Measurements from ENCODE around the gene STXBP4. TPM values are rescaled to one million over a fixed set of nuclear protein-coding genes. Genes with fewer than 3 reads are reported as not detected.
"Not testable (repeated sequence)": the region's sequence is repeated elsewhere in the genome, so short reads cannot be mapped to it uniquely, and the experiment has no call there.

STXBP4 gene
- total and polyA plus RNA-seq, 3 donors from 2014 or later: 4.7 to 25.8 (median 19.3) TPM

DNA sequence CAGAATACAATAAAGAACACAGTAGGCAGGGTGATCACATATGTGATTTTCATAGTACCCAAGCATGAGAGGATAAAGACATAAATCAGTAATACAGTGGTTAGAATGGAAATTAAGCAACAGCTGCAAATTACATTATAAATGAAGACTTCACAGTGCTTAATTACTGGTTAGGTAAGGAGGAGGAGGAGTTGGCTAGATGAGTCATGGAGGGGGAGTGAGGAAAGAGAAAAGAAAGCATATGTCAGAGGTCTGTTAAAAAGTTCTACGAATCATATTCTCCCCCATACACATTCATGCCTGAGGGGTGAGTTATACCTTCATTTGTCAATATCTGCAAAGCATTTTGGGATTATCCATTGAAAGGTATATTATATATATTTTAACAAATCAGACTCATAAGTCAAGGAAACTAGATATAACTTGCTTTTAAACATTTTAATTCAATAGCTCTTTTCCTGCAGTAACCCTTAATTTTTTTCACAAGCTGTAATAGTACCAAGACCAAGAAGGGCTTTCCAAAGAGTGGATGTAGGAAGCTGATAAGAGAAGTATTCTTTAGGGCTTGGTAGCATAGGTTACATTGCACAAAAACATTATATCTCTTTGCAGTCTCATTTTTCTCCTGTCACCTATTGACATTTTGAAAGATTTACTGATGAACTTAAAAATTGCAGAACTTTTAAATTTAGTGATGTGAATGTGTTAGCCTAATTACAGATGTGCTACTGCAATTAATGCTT is 99.3 kb downstream of the STXBP4 start:
- Histone ChIP-seq H3K9me3 (no peaks in the 10 kb centered on the region), H3K27ac (no peak overlapping the region), H3K36me3 (ENCODE audit: low read depth, missing control alignments) (no peaks in the 10 kb centered on the region), H3K27me3 (no peaks in the 10 kb centered on the region), H3K4me3 (no peak overlapping the region), H3K4me1 (no peaks in the 10 kb centered on the region)
- 71 to 84% methylated on average over 1 of the region's 1 CpG for WGBS, 2 donors
- intact Hi-C loops (cut with DNase I; ENCODE audit: low total_unique reads): no loop called here
- TF ChIP-seq, protein P1, sequence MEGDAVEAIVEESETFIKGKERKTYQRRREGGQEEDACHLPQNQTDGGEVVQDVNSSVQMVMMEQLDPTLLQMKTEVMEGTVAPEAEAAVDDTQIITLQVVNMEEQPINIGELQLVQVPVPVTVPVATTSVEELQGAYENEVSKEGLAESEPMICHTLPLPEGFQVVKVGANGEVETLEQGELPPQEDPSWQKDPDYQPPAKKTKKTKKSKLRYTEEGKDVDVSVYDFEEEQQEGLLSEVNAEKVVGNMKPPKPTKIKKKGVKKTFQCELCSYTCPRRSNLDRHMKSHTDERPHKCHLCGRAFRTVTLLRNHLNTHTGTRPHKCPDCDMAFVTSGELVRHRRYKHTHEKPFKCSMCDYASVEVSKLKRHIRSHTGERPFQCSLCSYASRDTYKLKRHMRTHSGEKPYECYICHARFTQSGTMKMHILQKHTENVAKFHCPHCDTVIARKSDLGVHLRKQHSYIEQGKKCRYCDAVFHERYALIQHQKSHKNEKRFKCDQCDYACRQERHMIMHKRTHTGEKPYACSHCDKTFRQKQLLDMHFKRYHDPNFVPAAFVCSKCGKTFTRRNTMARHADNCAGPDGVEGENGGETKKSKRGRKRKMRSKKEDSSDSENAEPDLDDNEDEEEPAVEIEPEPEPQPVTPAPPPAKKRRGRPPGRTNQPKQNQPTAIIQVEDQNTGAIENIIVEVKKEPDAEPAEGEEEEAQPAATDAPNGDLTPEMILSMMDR (IDR thresholded peaks at IDR 0.05): no peak
- TF ChIP-seq POLR2A (IDR thresholded peaks at IDR 0.05): no peak
- no peak for DNase-seq

DNA sequence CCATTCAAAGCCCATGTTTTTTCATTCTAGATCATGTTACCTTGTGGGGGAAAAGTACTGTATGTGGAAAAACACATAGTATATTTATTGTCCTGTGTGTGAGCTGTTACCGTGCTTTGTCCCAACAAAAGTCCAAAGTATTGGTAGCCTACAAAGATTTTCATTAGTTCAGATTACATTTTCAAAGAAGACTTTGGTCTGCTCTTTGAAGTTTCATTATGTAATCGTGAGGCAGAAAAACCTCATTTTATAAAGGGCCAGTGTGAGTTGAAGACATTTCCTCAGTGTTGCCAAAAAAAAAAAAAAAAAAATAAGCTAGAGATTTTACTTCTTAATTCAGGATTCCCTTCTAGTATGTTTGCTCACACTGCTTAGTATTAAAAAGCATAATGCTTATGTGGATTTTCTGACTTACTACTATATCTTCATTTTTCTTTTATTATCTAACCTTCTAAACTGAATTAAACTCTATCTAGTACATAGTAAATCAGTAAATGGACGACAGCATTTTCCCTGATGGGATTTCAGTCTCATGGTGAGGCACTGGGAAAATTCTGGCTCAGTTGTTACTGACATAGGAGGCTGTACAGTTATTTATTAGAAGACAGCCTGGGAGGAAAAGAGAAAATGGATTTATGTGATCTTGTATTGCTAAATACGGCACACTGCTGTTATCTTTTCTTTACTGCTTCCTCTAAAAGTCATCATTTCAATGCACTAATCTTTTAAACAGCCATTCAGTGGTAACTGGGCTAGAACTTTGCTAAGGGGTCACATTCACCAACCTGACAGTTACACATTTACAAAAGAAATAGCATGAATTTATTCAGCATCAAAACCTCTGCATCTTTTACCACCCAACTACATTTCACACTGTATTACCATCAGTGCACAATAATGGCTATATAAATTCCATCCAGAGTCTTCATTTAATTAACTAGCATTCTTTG is 100.6 kb downstream of the STXBP4 start:
- intact Hi-C loops (cut with DNase I; ENCODE audit: low total_unique reads): no loop called here
- Histone ChIP-seq H3K27me3 (no peaks in the 10 kb centered on the region), H3K9me3 (no peaks in the 10 kb centered on the region), H3K36me3 (ENCODE audit: low read depth, missing control alignments) (no peaks in the 10 kb centered on the region), H3K4me1 (no peaks in the 10 kb centered on the region), H3K4me3 (no peak overlapping the region), H3K27ac (no peak overlapping the region)
- DNase-seq: no peak
- 66 to 68% methylated on average over 4 of the region's 4 CpGs for WGBS, 2 donors
- TF ChIP-seq POLR2A (IDR thresholded peaks at IDR 0.05): no peak

DNA sequence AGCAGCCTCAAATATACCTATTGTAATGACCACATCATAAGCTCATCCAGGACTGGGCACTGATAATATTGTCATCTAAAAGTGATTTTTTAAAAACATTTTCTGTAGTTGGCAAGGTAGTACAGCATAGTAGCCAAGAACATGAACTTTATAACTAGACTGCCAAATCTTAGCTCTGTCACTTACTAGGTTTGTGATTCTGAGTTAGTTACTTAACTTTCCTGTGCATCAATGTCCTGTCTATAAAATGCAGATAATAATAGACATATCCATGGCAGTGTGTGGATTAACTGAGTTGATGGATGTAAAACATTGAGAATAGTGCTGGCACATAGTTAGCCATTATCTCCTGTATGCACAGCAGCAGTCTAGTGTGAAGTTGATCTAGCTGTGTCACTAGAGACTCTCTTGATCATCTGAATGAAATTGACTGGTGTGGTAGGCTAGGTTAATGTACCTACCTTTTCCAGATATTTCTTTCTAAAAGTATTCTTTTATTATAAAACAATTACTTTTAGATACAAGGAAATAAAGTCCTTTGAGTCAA is 101.5 kb downstream of the STXBP4 start:
- no peaks in the 10 kb centered on the region for H3K27me3 ChIP-seq
- no peak for DNase-seq
- no peaks in the 10 kb centered on the region for H3K4me1 ChIP-seq
- no peak overlapping the region for H3K4me3 ChIP-seq
- no peaks in the 10 kb centered on the region for H3K36me3 ChIP-seq (ENCODE audit: low read depth, missing control alignments)
- no peak overlapping the region for H3K27ac ChIP-seq
- intact Hi-C loops (cut with DNase I; ENCODE audit: low total_unique reads): no loop called here
- no peak for TF ChIP-seq POLR2A (IDR thresholded peaks at IDR 0.05)
- TF ChIP-seq, protein P1 (IDR thresholded peaks at IDR 0.05): no peak
- H3K9me3 ChIP-seq: no peaks in the 10 kb centered on the region

DNA sequence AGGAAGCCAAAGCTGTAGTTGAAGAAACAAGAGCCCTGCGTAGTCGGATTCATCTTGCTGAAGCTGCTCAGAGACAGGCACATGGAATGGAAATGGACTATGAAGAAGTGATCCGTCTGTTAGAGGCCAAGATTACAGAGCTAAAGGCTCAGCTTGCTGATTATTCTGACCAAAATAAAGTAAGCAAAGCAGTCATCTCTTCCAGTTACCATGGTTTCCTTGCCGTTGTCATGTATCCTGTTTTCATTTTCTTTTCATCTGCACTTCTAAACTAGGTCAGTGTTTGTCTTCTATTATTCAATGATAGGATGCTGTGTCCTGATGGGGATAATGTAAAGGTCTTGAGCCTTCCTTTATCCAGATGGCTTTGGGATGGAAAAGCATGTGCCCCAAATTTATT is 104.3 kb downstream of the STXBP4 start:
- DNase-seq: no peak
- Histone ChIP-seq H3K27ac (no peak overlapping the region), H3K36me3 (ENCODE audit: low read depth, missing control alignments) (no peaks in the 10 kb centered on the region), H3K4me3 (no peak overlapping the region), H3K27me3 (no peaks in the 10 kb centered on the region), H3K9me3 (no peaks in the 10 kb centered on the region), H3K4me1 (no peaks in the 10 kb centered on the region)
- intact Hi-C loops (cut with DNase I; ENCODE audit: low total_unique reads): no loop called here
- TF ChIP-seq, protein P1 (IDR thresholded peaks at IDR 0.05): no peak
- no peak for TF ChIP-seq POLR2A (IDR thresholded peaks at IDR 0.05)
- WGBS, 2 donors: 89 to 93% methylated on average over 4 of the region's 4 CpGs

DNA sequence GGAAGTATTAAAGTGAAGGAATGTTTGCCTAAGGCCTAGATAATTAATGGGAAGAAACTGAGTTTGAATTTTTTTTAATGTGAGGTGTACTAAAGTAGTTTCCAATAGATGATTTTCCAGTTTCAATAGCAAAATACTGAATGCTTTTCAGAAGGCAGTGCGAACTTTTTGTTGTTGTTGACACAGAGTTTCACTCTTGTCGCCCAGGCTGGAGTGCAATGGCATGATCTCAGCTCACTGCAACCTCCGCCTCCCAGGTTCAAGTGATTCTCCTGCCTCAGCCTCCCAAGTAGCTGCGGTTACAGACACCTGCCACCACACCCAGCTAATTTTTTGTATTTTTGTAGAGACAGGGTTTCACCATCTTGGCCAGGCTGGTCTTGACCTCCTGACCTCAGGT is 104.9 kb downstream of the STXBP4 start:
- H3K4me3 ChIP-seq; H3K27ac ChIP-seq; H3K4me1 ChIP-seq; DNase-seq; intact Hi-C loops (cut with DNase I; ENCODE audit: low total_unique reads); H3K36me3 ChIP-seq (ENCODE audit: low read depth, missing control alignments); H3K9me3 ChIP-seq; H3K27me3 ChIP-seq: not testable (repeated sequence)
- WGBS, 2 donors: 93 to 96% methylated on average over 4 of the region's 4 CpGs
